OCI-LY3 (cell line): ENCODE measurements around the gene ADAMTS3.

ENCODE experiments used
- H2AFZ ChIP-seq: fragments of 200-600, 300-600 bp; shearing (Covaris generic); 2 replicates; pipeline ENCODE4 v1.6.0; 2014; ENCODE audit warnings: antibody characterized with exemption, low read depth, low read length
- H3K27ac ChIP-seq: fragments of 200-600, 300-600 bp; sonication (generic); 2 replicates; pipeline ENCODE4 v1.5.1; 2014; ENCODE audit warnings: mild to moderate bottlenecking, low read length, moderate library complexity, mixed read lengths
- H3K27me3 ChIP-seq: fragments of 200-600, 300-600 bp; sonication (generic); 2 replicates; pipeline ENCODE4 v1.6.1; 2014; ENCODE audit warnings: low read depth, low read length, mixed read lengths
- H3K36me3 ChIP-seq: fragments of 200-600, 300-600 bp; sonication (generic); replicated peaks from 2 replicates; pipeline ENCODE3; 2014; ENCODE audit warnings: low read depth, low read length, mixed read lengths
- H3K4me1 ChIP-seq: fragments of 300-600, 200-600 bp; sonication (generic); 2 replicates; pipeline ENCODE4 v1.6.1; 2014; ENCODE audit warnings: low read length, mixed read lengths
- H3K4me2 ChIP-seq: fragments of 200-600, 300-600 bp; sonication (generic); 2 replicates; pipeline ENCODE4 v1.6.1; 2014; ENCODE audit warnings: low read length, mixed read lengths
- H3K4me3 ChIP-seq: fragments of 300-600, 200-600 bp; sonication (generic); 2 replicates; pipeline ENCODE4 v1.5.1; 2014; ENCODE audit warnings: antibody characterized with exemption, mild to moderate bottlenecking, low read length, moderate library complexity
- H3K79me2 ChIP-seq: fragments of 300-600, 200-600 bp; shearing (Covaris generic); 2 replicates; pipeline ENCODE4 v1.6.1; 2014; ENCODE audit warnings: mild to moderate bottlenecking, low read length, mixed read lengths
- H3K9ac ChIP-seq: fragments of 300-600, 200-600 bp; shearing (Covaris generic); 2 replicates; pipeline ENCODE4 v1.6.0; 2014; ENCODE audit warnings: mild to moderate bottlenecking, low read length, moderate library complexity
- H3K9me3 ChIP-seq: fragments of 200-600, 300-600 bp; shearing (Covaris generic); 2 replicates; pipeline ENCODE4 v1.6.1; 2014; ENCODE audit warnings: low read length, mixed read lengths; ENCODE audit not compliant: insufficient read depth
- H4K20me1 ChIP-seq: fragments of 200-600, 300-600 bp; sonication (generic); 2 replicates; pipeline ENCODE4 v1.6.1; 2016; ENCODE audit warnings: low read length, mixed read lengths; ENCODE audit not compliant: insufficient read depth
- CTCF ChIP-seq: fragments of 200-600, 300-600 bp; sonication (generic); IDR thresholded peaks from 2 replicates; pipeline ENCODE4 v1.5.1; 2014; ENCODE audit warnings: antibody characterized with exemption, low read length, low read depth
- EZH2phosphoT487 ChIP-seq: fragments of 200-600 bp; shearing (Covaris generic); IDR thresholded peaks from 2 replicates; pipeline ENCODE4 v1.6.1; 2018; ENCODE audit warnings: antibody characterized with exemption, mixed run types, low read depth

ADAMTS3 gene

GRCh38 chr4:72602396-72603376 is 33.7 kb upstream of the ADAMTS3 start:
- H3K36me3 ChIP-seq: no peaks in the 10 kb centered on the region
- H3K27me3 ChIP-seq: no peaks in the 10 kb centered on the region
- no peaks in the 10 kb centered on the region for H3K4me1 ChIP-seq
- no peak for TF ChIP-seq CTCF
- no peaks in the 10 kb centered on the region for H3K79me2 ChIP-seq
- H2AFZ ChIP-seq: no peak overlapping the region
- no peaks in the 10 kb centered on the region for H4K20me1 ChIP-seq
- H3K9ac ChIP-seq: no peak overlapping the region
- no peak overlapping the region for H3K4me3 ChIP-seq
- H3K9me3 ChIP-seq: no peaks in the 10 kb centered on the region
- no peak overlapping the region for H3K4me2 ChIP-seq
- H3K27ac ChIP-seq: no peak overlapping the region

- Histone ChIP-seq H3K9ac (no peak overlapping the region), H3K9me3 (no peaks in the 10 kb centered on the region), H3K79me2 (no peaks in the 10 kb centered on the region), H3K27ac (no peak overlapping the region), H4K20me1 (no peaks in the 10 kb centered on the region), H3K27me3 (no peaks in the 10 kb centered on the region), H3K4me3 (no peak overlapping the region), H3K4me1 (no peaks in the 10 kb centered on the region), H3K36me3 (no peaks in the 10 kb centered on the region), H2AFZ (no peak overlapping the region), H3K4me2 (no peak overlapping the region)
- TF ChIP-seq CTCF (no peak), EZH2phosphoT487 (no peak)
Measured at GRCh38 chr4:72591547-72592454, 22.8 kb upstream of the ADAMTS3 start.

- TF ChIP-seq CTCF (no peak), EZH2phosphoT487 (no peak)
Measured at GRCh38 chr4:72587334-72587733, 18.3 kb upstream of the ADAMTS3 start.

DNA sequence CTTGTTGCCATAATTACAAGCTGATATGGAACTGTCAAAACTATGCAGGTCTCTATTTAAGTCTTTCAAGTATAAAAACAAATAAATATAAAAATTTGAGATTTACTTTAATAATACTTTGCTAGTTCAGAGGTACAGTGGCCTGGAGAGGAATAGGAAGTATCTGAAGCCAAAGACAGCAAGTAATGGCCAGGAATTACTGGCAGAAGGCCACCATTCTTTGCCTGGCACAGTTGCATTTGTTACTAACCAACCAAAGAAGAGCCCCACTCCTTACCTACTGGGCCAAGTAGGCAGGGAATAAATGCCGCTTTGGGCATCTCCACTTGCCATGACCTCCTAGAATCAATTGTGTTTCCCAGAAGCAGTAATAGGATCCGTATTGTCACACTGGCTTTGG is 13.8 kb upstream of the ADAMTS3 start:
- Histone ChIP-seq H3K36me3 (no peaks in the 10 kb centered on the region), H3K9ac (no peak overlapping the region), H3K4me1 (no peaks in the 10 kb centered on the region), H3K79me2 (no peaks in the 10 kb centered on the region), H3K27ac (no peak overlapping the region), H2AFZ (no peak overlapping the region), H3K4me3 (no peak overlapping the region), H3K4me2 (no peak overlapping the region), H4K20me1 (no peaks in the 10 kb centered on the region), H3K9me3 (no peaks in the 10 kb centered on the region), H3K27me3 (no peaks in the 10 kb centered on the region)
- TF ChIP-seq CTCF (no peak), EZH2phosphoT487 (no peak)

More at GRCh38 chr4:72587334-72587733, 18.3 kb upstream of the ADAMTS3 start:
- Histone ChIP-seq H3K79me2 (no peaks in the 10 kb centered on the region), H3K36me3 (no peaks in the 10 kb centered on the region), H3K9ac (no peak overlapping the region), H2AFZ (no peak overlapping the region), H3K4me3 (no peak overlapping the region), H3K9me3 (no peaks in the 10 kb centered on the region), H3K4me2 (no peak overlapping the region), H4K20me1 (no peaks in the 10 kb centered on the region), H3K27me3 (no peaks in the 10 kb centered on the region), H3K27ac (no peak overlapping the region), H3K4me1 (no peaks in the 10 kb centered on the region)
